HG02885 (cell line): ENCODE data around the gene BMP8B.
"Not testable (repeated sequence)": the region's sequence is repeated elsewhere in the genome, so short reads cannot be mapped to it uniquely, and the experiment has no call there.

Experiments
- ATAC-seq: cut with Tn5 transposase; IDR thresholded peaks from one replicate; pipeline ENCODE4 v1.9.1; 2021; ENCODE audit warnings: mild to moderate bottlenecking; ENCODE audit not compliant: unreplicated experiment, poor library complexity

Gene BMP8B

GRCh38 chr1:39779821-39780220 is 8.8 kb downstream of the BMP8B start:
- no peak for ATAC-seq

- ATAC-seq: no peak
These were observed 9.5 kb downstream of the BMP8B start for GRCh38 chr1:39779137-39779536.

GRCh38 chr1:39778463-39779099 is 10.1 kb downstream of the BMP8B start:
- ATAC-seq: not testable (repeated sequence)

GRCh38 chr1:39777896-39778295 is 10.8 kb downstream of the BMP8B start:
- not testable (repeated sequence) for ATAC-seq

- ATAC-seq: no peak
These were observed 11.4 kb downstream of the BMP8B start for GRCh38 chr1:39777306-39777705.

GRCh38 chr1:39776886-39777285 is 11.8 kb downstream of the BMP8B start:
- no peak for ATAC-seq

- ATAC-seq: peak; percentile 65
These were observed 12.3 kb downstream of the BMP8B start for GRCh38 chr1:39776400-39776713.

- peak; percentile 21 for ATAC-seq
These were observed 12.8 kb downstream of the BMP8B start for GRCh38 chr1:39775676-39776399.

GRCh38 chr1:39775141-39775540 is 13.5 kb downstream of the BMP8B start:
- not testable (repeated sequence) for ATAC-seq

- not testable (repeated sequence) for ATAC-seq
These were observed 15.2 kb downstream of the BMP8B start for GRCh38 chr1:39773369-39773979.

GRCh38 chr1:39771022-39771532 is 17.6 kb downstream of the BMP8B start, which contains the start of gene OXCT2:
OXCT2 (minus strand) TSS chr1:39771348; CDS start chr1:39771255, 93 bp downstream.
- not testable (repeated sequence) for ATAC-seq

GRCh38 chr1:39770100-39771021 is 18.3 kb downstream of the BMP8B start:
- not testable (repeated sequence) for ATAC-seq

GRCh38 chr1:39769502-39769901 is 19.2 kb downstream of the BMP8B start:
- not testable (repeated sequence) for ATAC-seq

GRCh38 chr1:39766466-39766865 is 22.2 kb downstream of the BMP8B start:
- ATAC-seq: not testable (repeated sequence)

- not testable (repeated sequence) for ATAC-seq
These were observed 24.2 kb downstream of the BMP8B start for GRCh38 chr1:39764512-39764911.

GRCh38 chr1:39763619-39764374 is 24.9 kb downstream of the BMP8B start:
- not testable (repeated sequence) for ATAC-seq

- ATAC-seq: no peak
These were observed 25.8 kb downstream of the BMP8B start for GRCh38 chr1:39762550-39763540.

GRCh38 chr1:39761557-39762260 is 27.0 kb downstream of the BMP8B start:
- no peak for ATAC-seq
